ENCODE data around the gene KCNQ2.

KCNQ2 gene

GRCh38 chr20:63445075-63445734, 27.2 kb downstream of the KCNQ2 start:
- no peak for DNase-seq (ENCODE audit: low read depth)
- no peak for TF ChIP-seq CTCF (conservative IDR thresholded peaks at IDR 0.05; ENCODE audit: low read length)
- H3K4me3 ChIP-seq (ENCODE audit: low read length): no peak overlapping the region

GRCh38 chr20:63444548-63444947, 27.9 kb downstream of the KCNQ2 start:
- no peak overlapping the region for H3K4me3 ChIP-seq (ENCODE audit: low read length)
- no peak for DNase-seq (ENCODE audit: low read depth)
- TF ChIP-seq CTCF (conservative IDR thresholded peaks at IDR 0.05; ENCODE audit: low read length): no peak

- TF ChIP-seq CTCF (conservative IDR thresholded peaks at IDR 0.05; ENCODE audit: low read length): no peak
- DNase-seq (ENCODE audit: low read depth): no peak
- no peak overlapping the region for H3K4me3 ChIP-seq (ENCODE audit: low read length)
Measured at GRCh38 chr20:63443606-63444395, 28.7 kb downstream of the KCNQ2 start.

GRCh38 chr20:63442100-63442493, 30.4 kb downstream of the KCNQ2 start:
- DNase-seq (ENCODE audit: low read depth): peak; percentile 13
- H3K4me3 ChIP-seq (ENCODE audit: low read length): no peak overlapping the region
- TF ChIP-seq CTCF (conservative IDR thresholded peaks at IDR 0.05; ENCODE audit: low read length): peak; percentile 32

- no peak for DNase-seq (ENCODE audit: low read depth)
- no peak overlapping the region for H3K4me3 ChIP-seq (ENCODE audit: low read length)
- no peak for TF ChIP-seq CTCF (conservative IDR thresholded peaks at IDR 0.05; ENCODE audit: low read length)
Measured at GRCh38 chr20:63441136-63442099, 31.0 kb downstream of the KCNQ2 start.

GRCh38 chr20:63440366-63440955, 32.0 kb downstream of the KCNQ2 start:
- no peak overlapping the region for H3K4me3 ChIP-seq (ENCODE audit: low read length)
- DNase-seq (ENCODE audit: low read depth): no peak
- no peak for TF ChIP-seq CTCF (conservative IDR thresholded peaks at IDR 0.05; ENCODE audit: low read length)

All from AG10803 (cell line).